COLO668 (cell line): ENCODE data around the gene NUP62.
"Not testable (repeated sequence)": the region's sequence is repeated elsewhere in the genome, so short reads cannot be mapped to it uniquely, and the experiment has no call there.

Experiments used
- DNase-seq: peaks from one replicate; lab custom pipeline; 2025; ENCODE audit not compliant: unreplicated experiment; lab: John Stamatoyannopoulos, UW

The NUP62 gene

GRCh38 chr19:49925486-49925885, 3.8 kb downstream of the NUP62 start:
- no peak for DNase-seq

- DNase-seq, result not testable (repeated sequence)
Observed at GRCh38 chr19:49924881-49925210, 4.5 kb downstream of the NUP62 start.

- DNase-seq, result no peak
Observed at GRCh38 chr19:49924004-49924880, 5.1 kb downstream of the NUP62 start.

- no peak for DNase-seq
Observed at GRCh38 chr19:49923055-49924003, 6.0 kb downstream of the NUP62 start.

GRCh38 chr19:49921871-49922795, 7.2 kb downstream of the NUP62 start:
- DNase-seq, result no peak

GRCh38 chr19:49920624-49921363, 8.5 kb downstream of the NUP62 start:
- DNase-seq, result peak; percentile 89

- no peak for DNase-seq
Observed at GRCh38 chr19:49918089-49918488, 11.2 kb downstream of the NUP62 start.

GRCh38 chr19:49916839-49917733, 12.2 kb downstream of the NUP62 start:
- no peak for DNase-seq

- no peak for DNase-seq
Observed at GRCh38 chr19:49915271-49915670, 14.0 kb downstream of the NUP62 start.

GRCh38 chr19:49913720-49914119, 15.6 kb downstream of the NUP62 start:
- no peak for DNase-seq

GRCh38 chr19:49912965-49913685, 16.2 kb downstream of the NUP62 start:
- no peak for DNase-seq

GRCh38 chr19:49911381-49912145, 17.7 kb downstream of the NUP62 start:
- DNase-seq, result no peak

- no peak for DNase-seq
Observed at GRCh38 chr19:49910179-49910578, 19.1 kb downstream of the NUP62 start.

- no peak for DNase-seq
Observed at GRCh38 chr19:49908480-49909420, 20.6 kb downstream of the NUP62 start.

- no peak for DNase-seq
Observed at GRCh38 chr19:49907745-49908446, 21.4 kb downstream of the NUP62 start.
